PFSK-1 (cell line): ENCODE measurements around the gene SLC43A3.

Experiments
- POLR2AphosphoS5 ChIP-seq: IDR thresholded peaks from 2 replicates; pipeline ENCODE4 v1.6.1; 2012; ENCODE audit warnings: low read depth, mild to moderate bottlenecking, control low read depth, low read length, moderate library complexity
- TF ChIP-seq, protein P1 (sequence below), 2 experiments: IDR thresholded peaks; 2 replicates each; pipeline versions ENCODE4 v1.6.1 to v1.8.0; 2011 to 2012; ENCODE audit warnings: low read depth in 2 of 2, low read length in 2 of 2, control low read depth in 1 of 2, inconsistent platforms in 1 of 2, mild to moderate bottlenecking in 1 of 2, moderate library complexity in 1 of 2; ENCODE audit not compliant: insufficient read depth in 1 of 2

DNA sequence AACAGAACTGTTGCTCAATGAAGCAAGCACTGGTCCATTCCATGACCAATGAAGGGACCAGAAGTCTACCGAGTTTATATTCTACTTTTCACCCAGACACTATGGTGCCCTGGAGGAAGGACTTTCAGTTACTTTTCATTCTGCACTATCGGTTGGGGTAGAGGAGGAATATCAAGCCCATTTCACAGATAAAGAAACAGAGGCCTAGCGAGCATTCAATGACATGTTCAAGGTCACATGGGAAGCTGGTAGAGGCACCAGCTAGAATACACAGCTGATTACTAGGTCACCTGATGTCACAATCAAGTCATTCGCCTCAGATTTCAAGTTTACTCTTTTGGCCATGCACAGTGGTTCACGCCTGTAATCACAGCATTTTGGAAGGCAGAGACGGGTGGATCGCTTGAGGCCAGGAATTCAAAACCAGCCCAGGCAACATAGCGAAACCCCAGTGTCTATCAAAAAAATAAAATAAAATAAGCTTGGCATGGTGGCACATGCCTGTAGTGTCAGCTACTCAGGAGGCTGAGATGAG is 18.9 kb downstream of the SLC43A3 start:
- no peak for TF ChIP-seq POLR2AphosphoS5
- TF ChIP-seq, protein P1, sequence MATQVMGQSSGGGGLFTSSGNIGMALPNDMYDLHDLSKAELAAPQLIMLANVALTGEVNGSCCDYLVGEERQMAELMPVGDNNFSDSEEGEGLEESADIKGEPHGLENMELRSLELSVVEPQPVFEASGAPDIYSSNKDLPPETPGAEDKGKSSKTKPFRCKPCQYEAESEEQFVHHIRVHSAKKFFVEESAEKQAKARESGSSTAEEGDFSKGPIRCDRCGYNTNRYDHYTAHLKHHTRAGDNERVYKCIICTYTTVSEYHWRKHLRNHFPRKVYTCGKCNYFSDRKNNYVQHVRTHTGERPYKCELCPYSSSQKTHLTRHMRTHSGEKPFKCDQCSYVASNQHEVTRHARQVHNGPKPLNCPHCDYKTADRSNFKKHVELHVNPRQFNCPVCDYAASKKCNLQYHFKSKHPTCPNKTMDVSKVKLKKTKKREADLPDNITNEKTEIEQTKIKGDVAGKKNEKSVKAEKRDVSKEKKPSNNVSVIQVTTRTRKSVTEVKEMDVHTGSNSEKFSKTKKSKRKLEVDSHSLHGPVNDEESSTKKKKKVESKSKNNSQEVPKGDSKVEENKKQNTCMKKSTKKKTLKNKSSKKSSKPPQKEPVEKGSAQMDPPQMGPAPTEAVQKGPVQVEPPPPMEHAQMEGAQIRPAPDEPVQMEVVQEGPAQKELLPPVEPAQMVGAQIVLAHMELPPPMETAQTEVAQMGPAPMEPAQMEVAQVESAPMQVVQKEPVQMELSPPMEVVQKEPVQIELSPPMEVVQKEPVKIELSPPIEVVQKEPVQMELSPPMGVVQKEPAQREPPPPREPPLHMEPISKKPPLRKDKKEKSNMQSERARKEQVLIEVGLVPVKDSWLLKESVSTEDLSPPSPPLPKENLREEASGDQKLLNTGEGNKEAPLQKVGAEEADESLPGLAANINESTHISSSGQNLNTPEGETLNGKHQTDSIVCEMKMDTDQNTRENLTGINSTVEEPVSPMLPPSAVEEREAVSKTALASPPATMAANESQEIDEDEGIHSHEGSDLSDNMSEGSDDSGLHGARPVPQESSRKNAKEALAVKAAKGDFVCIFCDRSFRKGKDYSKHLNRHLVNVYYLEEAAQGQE (IDR thresholded peaks at IDR 0.05; ENCODE audit: insufficient read depth in 1 of 2, low read depth in 2 of 2, low read length in 2 of 2) = no peak
